ENCODE data around the gene TMEM54.
A peak's percentile ranks its signal among the peaks of the same experiment; 100 is the strongest.

Gene TMEM54

GRCh38 chr1:32898958-32899357 is 2.2 kb downstream of the TMEM54 start:
- Histone ChIP-seq H3K9ac (ENCODE audit: low read depth, low read length) (no peak overlapping the region), H3K27me3 (ENCODE audit: control insufficient read depth, insufficient read depth, low read length) (peaks cover 41% of the 10 kb centered on the region)

GRCh38 chr1:32898056-32898455 is 3.1 kb downstream of the TMEM54 start:
- peaks cover 41% of the 10 kb centered on the region for H3K27me3 ChIP-seq (ENCODE audit: control insufficient read depth, insufficient read depth, low read length)
- H3K9ac ChIP-seq (ENCODE audit: low read depth, low read length) = no peak overlapping the region
- H3K9me3 ChIP-seq (ENCODE audit: control insufficient read depth, insufficient read depth, low read length) = no peaks in the 10 kb centered on the region
- no peaks in the 10 kb centered on the region for H3K4me1 ChIP-seq (ENCODE audit: control insufficient read depth, insufficient read depth, low read length)
- H3K36me3 ChIP-seq (ENCODE audit: control insufficient read depth, insufficient read depth, low read length) = no peaks in the 10 kb centered on the region
- no peak overlapping the region for H3K4me3 ChIP-seq (ENCODE audit: low read depth, low read length)

More at GRCh38 chr1:32898958-32899357, 2.2 kb downstream of the TMEM54 start:
- H3K4me1 ChIP-seq (ENCODE audit: control insufficient read depth, insufficient read depth, low read length) = no peaks in the 10 kb centered on the region
- H3K4me3 ChIP-seq (ENCODE audit: low read depth, low read length) = no peak overlapping the region
- no peaks in the 10 kb centered on the region for H3K9me3 ChIP-seq (ENCODE audit: control insufficient read depth, insufficient read depth, low read length)
- H3K36me3 ChIP-seq (ENCODE audit: control insufficient read depth, insufficient read depth, low read length) = no peaks in the 10 kb centered on the region

GRCh38 chr1:32897082-32898049 is 3.8 kb downstream of the TMEM54 start:
- Histone ChIP-seq H3K4me3 (ENCODE audit: low read depth, low read length) (no peak overlapping the region), H3K36me3 (ENCODE audit: control insufficient read depth, insufficient read depth, low read length) (peaks cover 2% of the 10 kb centered on the region), H3K9me3 (ENCODE audit: control insufficient read depth, insufficient read depth, low read length) (no peaks in the 10 kb centered on the region), H3K4me1 (ENCODE audit: control insufficient read depth, insufficient read depth, low read length) (no peaks in the 10 kb centered on the region), H3K27me3 (ENCODE audit: control insufficient read depth, insufficient read depth, low read length) (peaks cover 43% of the 10 kb centered on the region), H3K9ac (ENCODE audit: low read depth, low read length) (no peak overlapping the region)

- no peaks in the 10 kb centered on the region for H3K4me1 ChIP-seq (ENCODE audit: control insufficient read depth, insufficient read depth, low read length)
- peaks cover 2% of the 10 kb centered on the region for H3K36me3 ChIP-seq (ENCODE audit: control insufficient read depth, insufficient read depth, low read length)
- H3K27me3 ChIP-seq (ENCODE audit: control insufficient read depth, insufficient read depth, low read length) = peaks cover 45% of the 10 kb centered on the region
- no peak overlapping the region for H3K4me3 ChIP-seq (ENCODE audit: low read depth, low read length)
- no peaks in the 10 kb centered on the region for H3K9me3 ChIP-seq (ENCODE audit: control insufficient read depth, insufficient read depth, low read length)
- H3K9ac ChIP-seq (ENCODE audit: low read depth, low read length) = no peak overlapping the region
These were observed 4.7 kb downstream of the TMEM54 start for GRCh38 chr1:32896451-32896850.

- Histone ChIP-seq H3K4me3 (ENCODE audit: low read depth, low read length) (no peak overlapping the region), H3K27me3 (ENCODE audit: control insufficient read depth, insufficient read depth, low read length) (peaks cover 50% of the 10 kb centered on the region), H3K9ac (ENCODE audit: low read depth, low read length) (no peak overlapping the region), H3K36me3 (ENCODE audit: control insufficient read depth, insufficient read depth, low read length) (peaks cover 2% of the 10 kb centered on the region), H3K9me3 (ENCODE audit: control insufficient read depth, insufficient read depth, low read length) (no peaks in the 10 kb centered on the region), H3K4me1 (ENCODE audit: control insufficient read depth, insufficient read depth, low read length) (no peaks in the 10 kb centered on the region)
These were observed 5.6 kb downstream of the TMEM54 start for GRCh38 chr1:32895325-32896215.

- peaks cover 50% of the 10 kb centered on the region for H3K27me3 ChIP-seq (ENCODE audit: control insufficient read depth, insufficient read depth, low read length)
- H3K4me3 ChIP-seq (ENCODE audit: low read depth, low read length) = no peak overlapping the region
- H3K36me3 ChIP-seq (ENCODE audit: control insufficient read depth, insufficient read depth, low read length) = peaks cover 2% of the 10 kb centered on the region
- no peaks in the 10 kb centered on the region for H3K9me3 ChIP-seq (ENCODE audit: control insufficient read depth, insufficient read depth, low read length)
- no peak overlapping the region for H3K9ac ChIP-seq (ENCODE audit: low read depth, low read length)
- no peaks in the 10 kb centered on the region for H3K4me1 ChIP-seq (ENCODE audit: control insufficient read depth, insufficient read depth, low read length)
These were observed 6.5 kb downstream of the TMEM54 start for GRCh38 chr1:32894681-32895080.

- H3K27me3 ChIP-seq (ENCODE audit: control insufficient read depth, insufficient read depth, low read length) = peaks cover 50% of the 10 kb centered on the region
- no peaks in the 10 kb centered on the region for H3K4me1 ChIP-seq (ENCODE audit: control insufficient read depth, insufficient read depth, low read length)
- H3K9ac ChIP-seq (ENCODE audit: low read depth, low read length) = no peak overlapping the region
- H3K4me3 ChIP-seq (ENCODE audit: low read depth, low read length) = peak overlapping the region; percentile 76
- H3K9me3 ChIP-seq (ENCODE audit: control insufficient read depth, insufficient read depth, low read length) = no peaks in the 10 kb centered on the region
- peaks cover 2% of the 10 kb centered on the region for H3K36me3 ChIP-seq (ENCODE audit: control insufficient read depth, insufficient read depth, low read length)
These were observed 7.1 kb downstream of the TMEM54 start for GRCh38 chr1:32894019-32894600.

- Histone ChIP-seq H3K27me3 (ENCODE audit: control insufficient read depth, insufficient read depth, low read length) (peaks cover 47% of the 10 kb centered on the region), H3K36me3 (ENCODE audit: control insufficient read depth, insufficient read depth, low read length) (peaks cover 2% of the 10 kb centered on the region), H3K9ac (ENCODE audit: low read depth, low read length) (peak overlapping the region; percentile 54), H3K4me1 (ENCODE audit: control insufficient read depth, insufficient read depth, low read length) (no peaks in the 10 kb centered on the region), H3K9me3 (ENCODE audit: control insufficient read depth, insufficient read depth, low read length) (no peaks in the 10 kb centered on the region), H3K4me3 (ENCODE audit: low read depth, low read length) (peak overlapping the region; percentile 76)
These were observed 7.8 kb downstream of the TMEM54 start for GRCh38 chr1:32893198-32894018.

GRCh38 chr1:32892368-32893197 is 8.6 kb downstream of the TMEM54 start:
- H3K9ac ChIP-seq (ENCODE audit: low read depth, low read length) = peak overlapping the region; percentile 37
- no peaks in the 10 kb centered on the region for H3K4me1 ChIP-seq (ENCODE audit: control insufficient read depth, insufficient read depth, low read length)
- H3K27me3 ChIP-seq (ENCODE audit: control insufficient read depth, insufficient read depth, low read length) = peaks cover 50% of the 10 kb centered on the region
- peak overlapping the region; percentile 76 for H3K4me3 ChIP-seq (ENCODE audit: low read depth, low read length)
- peaks cover 2% of the 10 kb centered on the region for H3K36me3 ChIP-seq (ENCODE audit: control insufficient read depth, insufficient read depth, low read length)
- no peaks in the 10 kb centered on the region for H3K9me3 ChIP-seq (ENCODE audit: control insufficient read depth, insufficient read depth, low read length)

GRCh38 chr1:32891630-32892029 is 9.6 kb downstream of the TMEM54 start:
- no peaks in the 10 kb centered on the region for H3K4me1 ChIP-seq (ENCODE audit: control insufficient read depth, insufficient read depth, low read length)
- H3K36me3 ChIP-seq (ENCODE audit: control insufficient read depth, insufficient read depth, low read length) = peaks cover 2% of the 10 kb centered on the region
- H3K27me3 ChIP-seq (ENCODE audit: control insufficient read depth, insufficient read depth, low read length) = peaks cover 56% of the 10 kb centered on the region
- H3K9ac ChIP-seq (ENCODE audit: low read depth, low read length) = no peak overlapping the region
- no peaks in the 10 kb centered on the region for H3K9me3 ChIP-seq (ENCODE audit: control insufficient read depth, insufficient read depth, low read length)
- no peak overlapping the region for H3K4me3 ChIP-seq (ENCODE audit: low read depth, low read length)
